Measurements from ENCODE around the gene CRIP3.
"Not testable (repeated sequence)": the region's sequence is repeated elsewhere in the genome, so short reads cannot be mapped to it uniquely, and the experiment has no call there.

Gene CRIP3

GRCh38 chr6:43304882-43305281, 3.7 kb downstream of the CRIP3 start:
- no peak for DNase-seq

GRCh38 chr6:43304361-43304760, 4.3 kb downstream of the CRIP3 start:
- no peak for DNase-seq

- no peak for DNase-seq
These were observed 4.8 kb downstream of the CRIP3 start for GRCh38 chr6:43303751-43304331.

- DNase-seq = not testable (repeated sequence)
These were observed 5.6 kb downstream of the CRIP3 start for GRCh38 chr6:43303006-43303405.

- DNase-seq = no peak
These were observed 6.5 kb downstream of the CRIP3 start for GRCh38 chr6:43302126-43302525.

GRCh38 chr6:43301081-43301870, 7.3 kb downstream of the CRIP3 start:
- DNase-seq = no peak

GRCh38 chr6:43299338-43300293, 9.0 kb downstream of the CRIP3 start:
- DNase-seq = no peak

GRCh38 chr6:43298565-43299337, 9.9 kb downstream of the CRIP3 start:
- no peak for DNase-seq

- no peak for DNase-seq
These were observed 10.7 kb downstream of the CRIP3 start, which contains the start of gene SLC22A7 for GRCh38 chr6:43297644-43298564. Gene SLC22A7 (plus strand): TSS chr6:43298260. CDS start chr6:43298359, 99 bp downstream.

GRCh38 chr6:43296780-43297497, 11.7 kb downstream of the CRIP3 start:
- no peak for DNase-seq

GRCh38 chr6:43295456-43295855, 13.2 kb downstream of the CRIP3 start:
- DNase-seq = no peak

- no peak for DNase-seq
These were observed 14.1 kb downstream of the CRIP3 start for GRCh38 chr6:43294536-43294935.

GRCh38 chr6:43293698-43294097, 14.9 kb downstream of the CRIP3 start:
- no peak for DNase-seq

- no peak for DNase-seq
These were observed 15.8 kb downstream of the CRIP3 start for GRCh38 chr6:43292763-43293318.

GRCh38 chr6:43292341-43292740, 16.3 kb downstream of the CRIP3 start:
- DNase-seq = no peak

- no peak for DNase-seq
These were observed 16.9 kb downstream of the CRIP3 start for GRCh38 chr6:43291708-43292107.

GRCh38 chr6:43290905-43291355, 17.7 kb downstream of the CRIP3 start:
- DNase-seq = no peak

GRCh38 chr6:43290339-43290904, 18.2 kb downstream of the CRIP3 start:
- DNase-seq = no peak

GRCh38 chr6:43287717-43288679, 20.6 kb downstream of the CRIP3 start:
- DNase-seq = no peak

Measured in NCI-H1048 (cell line).